Iris pigment epithelial cell (primary cell): ENCODE data around the gene MTF2.
"Not testable (repeated sequence)": the region's sequence is repeated elsewhere in the genome, so short reads cannot be mapped to it uniquely, and the experiment has no call there.

ENCODE experiments used
- DNase-seq: peaks from one replicate; pipeline ENCODE4 v3.0.0-alpha.2; 2011; ENCODE audit warnings: low read depth

Gene MTF2

DNA sequence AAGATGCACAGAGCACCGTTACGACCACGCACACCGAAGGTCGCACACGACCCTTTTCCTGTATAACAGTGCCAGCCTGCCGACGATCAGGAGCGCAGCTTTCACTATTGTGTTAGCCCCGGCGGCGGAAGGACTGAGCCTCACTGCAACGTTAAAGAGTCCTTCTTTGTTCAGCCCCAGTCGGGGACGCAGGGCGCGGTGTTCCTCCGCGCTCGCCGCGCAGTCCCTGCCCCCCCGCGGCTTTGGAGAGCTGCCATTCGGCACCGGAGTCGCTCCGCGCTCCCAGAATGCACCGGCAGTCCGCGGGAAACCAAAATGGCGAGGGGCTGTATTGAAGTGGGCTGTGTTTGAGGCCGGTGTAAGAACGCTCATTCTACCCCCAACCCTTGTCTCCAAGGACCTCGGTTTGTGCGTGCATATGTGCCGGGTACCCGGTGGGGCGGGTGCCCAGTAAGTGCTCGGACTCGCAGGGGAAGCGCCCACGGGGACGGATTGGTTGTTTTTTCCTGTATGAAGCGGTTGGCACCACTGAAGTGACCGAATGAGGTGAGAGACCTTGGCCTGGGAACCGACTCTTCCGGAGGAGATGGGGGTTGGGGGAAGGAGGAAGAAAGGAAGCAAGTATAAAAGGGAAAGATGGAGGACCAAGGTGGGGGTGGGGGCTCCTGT lies at the start of gene MTF2:
Gene MTF2 (plus strand): TSS at position 298 of the 669 bp plus-strand sequence. CDS start 244 bp downstream, at position 542.
- DNase-seq = peak; percentile 98

- DNase-seq = no peak
These were observed 49.8 kb upstream of the MTF2 start for GRCh38 chr1:93029317-93029716.

- not testable (repeated sequence) for DNase-seq
These were observed 48.9 kb upstream of the MTF2 start for GRCh38 chr1:93030191-93030590.

GRCh38 chr1:93031711-93032110 lies 47.4 kb upstream of the MTF2 start:
- DNase-seq = no peak

DNA sequence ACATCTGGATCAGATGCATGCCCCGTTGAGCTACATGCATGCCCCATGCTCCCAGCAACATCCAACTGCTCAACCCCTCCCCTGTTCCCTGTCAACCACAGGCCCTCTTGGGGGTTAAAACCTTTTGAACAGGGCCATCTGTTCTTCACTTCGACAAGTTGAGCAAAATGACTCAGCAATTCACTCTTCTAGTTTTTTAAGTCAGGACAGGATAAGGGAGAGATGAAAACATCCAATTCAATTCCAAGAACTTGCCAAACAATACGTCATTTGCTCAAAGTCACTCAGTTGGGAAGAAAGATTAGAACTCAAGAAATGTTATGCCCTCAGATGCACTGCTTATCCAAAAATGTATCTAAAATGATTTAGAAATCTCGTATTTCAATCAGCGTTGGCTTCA lies 46.1 kb upstream of the MTF2 start:
- DNase-seq = no peak

GRCh38 chr1:93033785-93034184 lies 45.3 kb upstream of the MTF2 start:
- DNase-seq = peak; percentile 17

- no peak for DNase-seq
These were observed 44.7 kb upstream of the MTF2 start for GRCh38 chr1:93034397-93034796.

DNA sequence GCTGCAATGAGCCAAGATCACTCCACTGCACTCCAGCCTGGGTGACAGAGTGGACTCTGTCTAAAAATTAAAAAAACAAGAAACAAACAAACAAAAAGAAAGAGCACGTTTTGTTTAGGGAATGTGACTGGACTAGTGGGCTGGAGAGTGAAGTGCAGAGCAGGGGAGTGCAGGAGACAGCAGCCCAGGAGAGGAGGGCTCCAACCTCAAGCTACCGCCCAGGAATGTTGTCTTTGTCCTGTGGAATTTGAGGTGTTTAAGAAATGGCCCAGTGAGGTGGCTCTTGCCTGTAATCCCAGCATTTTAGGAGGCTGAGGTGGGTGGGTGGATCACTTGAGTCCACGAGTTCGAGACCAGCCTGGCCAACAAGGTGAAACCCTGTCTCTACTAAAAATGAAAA lies 42.4 kb upstream of the MTF2 start:
- no peak for DNase-seq

DNA sequence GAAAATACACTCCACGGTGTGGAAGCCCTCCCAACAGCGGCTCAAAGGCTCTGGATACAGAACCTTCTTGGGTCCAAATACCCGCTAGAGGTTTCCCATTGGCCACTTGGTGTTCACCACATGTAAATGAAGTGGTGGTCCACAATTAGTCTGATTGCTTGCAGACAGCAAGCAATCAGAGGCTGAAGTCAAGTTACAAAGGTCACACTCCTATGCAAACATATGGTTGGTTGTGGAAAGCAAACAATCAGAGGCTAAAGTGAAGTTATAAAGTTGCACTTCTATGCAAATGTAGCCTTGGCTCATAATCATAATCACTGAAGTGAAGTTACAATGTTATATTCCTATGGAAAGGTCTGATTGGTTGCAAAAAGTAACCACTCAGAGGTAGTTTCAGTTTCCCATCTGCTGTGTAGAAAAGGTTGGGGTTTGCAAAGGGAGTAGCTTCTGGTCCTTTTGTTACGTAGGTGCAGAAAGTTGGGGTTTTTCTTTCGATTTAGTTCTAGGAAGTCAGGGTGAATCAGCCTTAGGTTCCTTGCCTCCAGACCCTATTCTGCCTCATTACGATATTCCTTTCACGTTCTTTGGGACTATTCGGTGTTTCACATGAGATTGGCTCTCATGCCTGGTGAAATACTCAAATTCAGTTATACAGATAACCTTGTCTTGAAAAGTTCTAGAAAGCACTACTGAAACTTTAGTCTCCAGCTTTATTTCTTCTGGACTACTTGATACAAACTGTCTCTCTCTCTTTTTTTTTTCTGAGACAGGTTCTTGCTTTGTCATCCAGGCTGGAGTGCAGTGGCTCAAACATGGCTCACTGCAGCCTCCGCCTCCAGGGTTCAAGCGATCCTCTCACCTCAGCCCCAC lies 36.7 kb upstream of the MTF2 start:
- no peak for DNase-seq

DNA sequence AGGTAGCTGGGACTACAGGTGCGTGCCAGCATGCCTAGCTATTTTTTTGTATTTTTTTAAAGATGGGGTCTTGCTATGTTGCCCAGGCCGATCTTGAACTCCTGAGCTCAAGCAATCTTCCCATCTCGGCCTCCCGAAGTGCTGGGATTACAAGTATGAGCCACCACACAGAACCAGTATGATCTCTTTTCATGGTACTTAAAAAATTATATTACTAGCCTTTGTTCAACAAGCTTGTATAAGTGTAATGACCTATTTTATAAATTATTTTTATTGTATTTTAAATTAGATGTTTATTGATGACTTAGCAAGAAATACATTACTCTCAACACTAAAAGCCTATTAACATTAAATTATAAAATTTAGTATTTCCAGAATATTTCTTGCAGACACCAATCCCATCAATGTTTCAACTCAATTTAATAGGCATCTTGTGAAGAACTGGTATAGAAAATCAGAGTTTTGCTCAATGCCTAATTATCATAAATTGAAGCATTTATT lies 36.0 kb upstream of the MTF2 start:
- no peak for DNase-seq

GRCh38 chr1:93047618-93048017 lies 31.5 kb upstream of the MTF2 start:
- no peak for DNase-seq

DNA sequence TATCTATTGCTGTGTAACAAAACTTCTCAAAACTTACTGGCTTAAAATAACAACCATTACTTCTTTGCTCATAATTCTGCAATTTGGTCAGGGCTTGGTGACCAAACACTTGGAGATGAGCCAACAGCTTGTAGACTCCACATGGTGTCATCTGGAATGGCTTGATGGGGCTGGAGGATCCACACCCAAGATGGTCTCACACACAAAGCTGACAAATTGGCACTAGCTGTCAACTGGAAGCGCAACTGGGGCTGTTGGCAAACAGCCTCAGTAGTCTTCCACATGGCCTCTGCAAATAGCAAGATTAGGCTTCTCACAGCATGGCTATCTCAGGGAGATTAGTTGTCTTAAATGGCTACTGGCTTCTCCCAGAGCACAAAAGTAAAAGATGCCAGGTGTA lies 27.1 kb upstream of the MTF2 start:
- DNase-seq = no peak

GRCh38 chr1:93056214-93056613 lies 22.9 kb upstream of the MTF2 start:
- peak; percentile 32 for DNase-seq

- no peak for DNase-seq
These were observed 22.4 kb upstream of the MTF2 start for GRCh38 chr1:93056649-93057048.

- peak; percentile 55 for DNase-seq
These were observed 16.9 kb upstream of the MTF2 start for GRCh38 chr1:93061895-93062792.

DNA sequence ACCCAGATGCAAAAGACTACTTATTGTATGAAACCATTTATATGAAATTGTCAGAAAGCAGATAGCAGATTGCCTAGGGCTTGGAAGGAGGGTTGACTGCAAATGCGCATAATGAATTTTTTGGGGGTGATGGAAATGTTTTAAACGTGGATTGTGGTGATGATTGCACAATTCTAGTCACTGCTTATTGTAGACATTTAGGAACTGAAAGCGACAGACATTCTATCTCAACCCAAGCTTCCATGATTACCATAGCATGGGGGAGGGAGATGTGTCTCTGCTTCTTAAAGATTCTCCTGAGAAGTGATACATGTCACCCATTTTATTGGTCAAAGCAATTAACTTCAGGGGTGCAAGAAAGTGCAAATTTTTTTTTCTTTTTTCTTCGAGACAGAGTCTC lies 2.8 kb upstream of the MTF2 start:
- DNase-seq = no peak

DNA sequence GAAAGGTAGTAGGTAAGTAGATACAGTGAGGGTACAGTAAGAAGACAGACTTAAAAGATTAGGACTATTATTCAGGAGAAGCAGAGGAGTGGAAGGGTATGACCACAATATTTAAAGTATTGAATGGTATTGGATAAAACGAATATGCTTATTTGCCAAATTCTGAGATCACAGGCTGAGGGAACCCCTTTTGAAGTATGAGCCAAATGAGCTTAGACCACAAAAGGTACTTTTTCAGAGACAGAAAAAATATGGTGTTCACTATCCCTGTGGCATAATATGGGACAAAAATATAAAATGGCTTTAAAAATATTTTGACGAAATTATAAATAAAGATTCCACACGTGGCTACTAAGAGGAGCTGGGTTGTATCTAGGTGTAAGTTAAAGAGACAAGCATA lies 880 bp upstream of the MTF2 start:
- DNase-seq = no peak

DNA sequence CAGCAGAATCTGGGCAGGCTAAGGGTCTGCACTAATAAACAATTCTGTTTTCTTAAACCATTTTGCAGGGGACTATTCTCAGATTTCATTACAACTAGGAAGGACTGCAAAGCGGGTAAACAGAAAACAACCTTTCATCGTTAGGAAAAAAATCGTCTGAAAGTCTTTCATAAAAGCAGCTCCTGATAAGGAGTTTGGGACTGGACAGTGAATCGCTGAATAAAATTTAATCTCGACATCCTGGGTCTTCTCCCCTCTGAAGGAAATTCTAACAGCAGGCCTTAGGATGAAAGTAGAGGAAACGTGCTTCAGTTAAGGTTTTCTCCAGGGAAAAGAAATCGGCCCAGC lies 471 bp upstream of the MTF2 start:
- DNase-seq = no peak

DNA sequence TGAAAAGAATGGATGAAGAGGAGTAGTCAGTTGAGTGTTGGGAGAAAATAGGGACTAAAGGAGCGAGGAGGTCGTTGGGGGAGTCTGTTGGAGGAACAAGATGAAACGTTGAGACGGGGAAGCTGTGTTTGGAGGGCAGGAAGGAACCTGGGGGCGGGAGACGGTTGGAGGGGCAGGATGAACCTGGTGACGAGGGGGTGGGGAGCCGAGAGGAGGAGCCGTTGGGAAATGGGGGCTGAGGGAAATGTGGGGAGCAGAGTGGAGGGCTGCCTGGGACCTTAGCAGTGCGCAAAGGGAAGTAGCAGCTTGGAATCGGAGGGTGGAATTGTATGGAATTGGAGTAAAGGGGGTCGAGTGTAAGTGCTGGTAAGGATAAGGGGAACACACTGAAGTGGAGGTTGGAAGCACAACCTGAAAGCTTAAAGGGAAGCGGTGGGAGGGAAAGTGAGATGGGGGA lies 630 bp downstream of the MTF2 start:
- DNase-seq = peak; percentile 5

GRCh38 chr1:93080179-93080823 lies 1.2 kb downstream of the MTF2 start:
- peak; percentile 85 for DNase-seq

DNA sequence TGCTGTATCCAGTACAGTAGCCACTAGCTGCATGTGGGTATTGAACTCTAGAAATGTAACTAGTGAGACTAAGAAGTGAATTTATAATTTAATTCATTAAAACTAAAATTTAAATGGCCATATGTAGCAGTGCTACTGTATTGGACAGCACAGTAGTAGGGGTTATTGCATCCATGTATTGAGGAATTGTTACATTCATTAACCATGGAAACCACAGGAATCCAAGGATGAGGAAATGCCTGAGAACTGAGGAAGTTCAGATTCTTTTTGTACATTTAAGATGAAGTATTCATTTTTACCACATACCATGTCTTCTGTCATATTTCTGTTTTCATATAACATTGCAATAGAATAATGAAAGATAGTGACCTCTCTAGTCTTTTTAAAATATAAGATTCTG lies 2.6 kb downstream of the MTF2 start:
- DNase-seq = peak; percentile 90

DNA sequence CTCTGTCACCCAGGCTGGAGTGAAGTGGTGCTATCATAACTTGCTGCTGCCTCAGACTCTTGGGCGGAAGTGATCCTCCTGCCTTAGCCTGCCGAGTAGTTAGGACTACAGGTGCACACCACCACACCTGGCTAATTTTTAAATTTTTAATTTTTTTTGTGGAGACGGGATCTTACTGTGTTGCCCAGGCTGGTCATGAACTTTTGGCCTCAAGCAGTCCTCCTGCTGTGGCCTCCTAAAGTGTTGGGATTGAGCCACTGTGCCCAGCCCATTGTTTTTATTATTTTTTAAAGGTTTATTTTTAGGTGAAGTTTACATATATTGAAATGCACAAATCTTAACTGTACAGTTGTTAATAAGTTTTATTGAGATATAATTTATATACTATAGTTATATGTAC lies 3.2 kb downstream of the MTF2 start:
- no peak for DNase-seq
